Glutamatergic neuron (in vitro differentiated cells): Measurements from ENCODE around the gene P2RX2. TPM values are rescaled to one million over a fixed set of nuclear protein-coding genes. Genes with fewer than 3 reads are reported as not detected.

Experiments
- DNase-seq: peaks from one replicate; pipeline ENCODE4 v3.0.0; 2022
- H3K27ac Mint-ChIP-seq: one replicate; pipeline ENCODE4 v1.8.0; 2020; ENCODE audit warnings: mild to moderate bottlenecking, mixed read lengths, inconsistent platforms; ENCODE audit not compliant: unreplicated experiment
- H3K27me3 Mint-ChIP-seq: one replicate; pipeline ENCODE4 v1.8.0; 2020; ENCODE audit warnings: mild to moderate bottlenecking, moderate library complexity, mixed read lengths, inconsistent platforms; ENCODE audit not compliant: unreplicated experiment
- H3K36me3 Mint-ChIP-seq: one replicate; pipeline ENCODE4 v1.8.0; 2020; ENCODE audit warnings: mild to moderate bottlenecking, mixed read lengths, inconsistent platforms; ENCODE audit not compliant: unreplicated experiment
- H3K4me1 Mint-ChIP-seq: one replicate; pipeline ENCODE4 v1.8.0; 2020; ENCODE audit warnings: mild to moderate bottlenecking, low read depth, mixed read lengths, inconsistent platforms; ENCODE audit not compliant: unreplicated experiment
- H3K4me3 Mint-ChIP-seq: one replicate; pipeline ENCODE4 v1.8.0; 2020; ENCODE audit warnings: mild to moderate bottlenecking, mixed read lengths, inconsistent platforms; ENCODE audit not compliant: unreplicated experiment
- H3K9me3 Mint-ChIP-seq: one replicate; pipeline ENCODE4 v1.8.0; 2020; ENCODE audit warnings: mild to moderate bottlenecking, moderate library complexity, mixed read lengths, inconsistent platforms; ENCODE audit not compliant: unreplicated experiment
- total RNA-seq: library from RNA; stranded (reverse); fragmentation: NEBNext Ultra II Directional; extraction: Animal tissue kit (Norgen Biotek cat#: 25700); gene quantifications from one replicate; pipeline ENCODE4 v1.2.1, GENCODE V29; 2021; ENCODE audit not compliant: unreplicated experiment
- TF ChIP-seq, protein P1 (sequence below): fragments of 200-600 bp; sonication (generic); IDR thresholded peaks from one replicate; pipeline ENCODE4 v1.5.0; 2021; ENCODE audit not compliant: partially characterized antibody, unreplicated experiment

P2RX2 gene
- total RNA-seq, 1 donor from 2014 or later, result 4.1 TPM

DNA sequence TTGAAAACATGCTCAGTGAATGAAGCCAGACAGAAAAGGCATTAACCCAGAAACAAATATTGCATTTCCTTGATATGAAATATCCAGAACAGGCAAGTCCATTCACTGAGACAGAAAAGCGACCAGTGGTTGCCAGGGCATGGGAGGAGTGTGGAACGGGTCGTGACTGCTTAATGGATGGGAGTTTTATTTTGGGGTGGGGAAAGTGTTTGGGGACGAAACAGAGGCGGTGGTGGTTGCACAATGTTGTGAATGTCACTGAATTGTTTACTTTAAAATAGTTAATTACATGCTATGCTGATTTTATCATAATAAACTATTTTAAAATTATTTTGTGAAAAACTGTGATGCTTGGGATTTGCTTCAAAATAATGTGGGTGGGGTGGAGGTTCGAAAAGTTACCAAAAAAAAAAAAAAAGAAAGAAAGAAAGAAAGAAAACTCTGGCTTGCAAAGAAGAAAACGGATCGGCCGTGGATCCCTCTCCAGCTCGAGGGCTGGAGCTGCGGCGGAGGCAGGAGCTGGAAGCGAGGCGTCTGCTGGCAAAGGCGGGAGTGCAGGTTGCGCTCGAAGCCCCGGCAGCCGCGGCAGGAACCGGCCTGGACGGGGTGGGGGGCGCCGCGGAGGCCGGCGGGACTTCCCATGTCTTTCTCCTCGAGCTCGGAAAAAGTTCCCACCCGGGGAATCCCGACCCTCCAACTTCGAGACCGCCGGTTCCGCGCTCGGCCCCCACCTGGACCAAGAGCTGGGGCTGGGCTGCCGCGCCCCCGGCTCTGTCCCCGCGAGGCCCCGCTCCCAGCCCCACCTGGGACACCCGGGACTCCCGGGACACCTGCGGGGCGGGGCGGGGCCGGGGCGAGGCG lies 524 bp upstream of the P2RX2 start:
- H3K4me1 Mint-ChIP-seq, result peaks cover 13% of the 10 kb centered on the region
- H3K27me3 Mint-ChIP-seq, result peaks cover 19% of the 10 kb centered on the region
- TF ChIP-seq, protein P1, sequence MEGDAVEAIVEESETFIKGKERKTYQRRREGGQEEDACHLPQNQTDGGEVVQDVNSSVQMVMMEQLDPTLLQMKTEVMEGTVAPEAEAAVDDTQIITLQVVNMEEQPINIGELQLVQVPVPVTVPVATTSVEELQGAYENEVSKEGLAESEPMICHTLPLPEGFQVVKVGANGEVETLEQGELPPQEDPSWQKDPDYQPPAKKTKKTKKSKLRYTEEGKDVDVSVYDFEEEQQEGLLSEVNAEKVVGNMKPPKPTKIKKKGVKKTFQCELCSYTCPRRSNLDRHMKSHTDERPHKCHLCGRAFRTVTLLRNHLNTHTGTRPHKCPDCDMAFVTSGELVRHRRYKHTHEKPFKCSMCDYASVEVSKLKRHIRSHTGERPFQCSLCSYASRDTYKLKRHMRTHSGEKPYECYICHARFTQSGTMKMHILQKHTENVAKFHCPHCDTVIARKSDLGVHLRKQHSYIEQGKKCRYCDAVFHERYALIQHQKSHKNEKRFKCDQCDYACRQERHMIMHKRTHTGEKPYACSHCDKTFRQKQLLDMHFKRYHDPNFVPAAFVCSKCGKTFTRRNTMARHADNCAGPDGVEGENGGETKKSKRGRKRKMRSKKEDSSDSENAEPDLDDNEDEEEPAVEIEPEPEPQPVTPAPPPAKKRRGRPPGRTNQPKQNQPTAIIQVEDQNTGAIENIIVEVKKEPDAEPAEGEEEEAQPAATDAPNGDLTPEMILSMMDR, result no peak
- H3K4me3 Mint-ChIP-seq, result peak overlapping the region; percentile 82
- H3K9me3 Mint-ChIP-seq, result peaks cover 4% of the 10 kb centered on the region
- no peak overlapping the region for H3K27ac Mint-ChIP-seq
- H3K36me3 Mint-ChIP-seq, result no peaks in the 10 kb centered on the region
- DNase-seq, result no peak

DNA sequence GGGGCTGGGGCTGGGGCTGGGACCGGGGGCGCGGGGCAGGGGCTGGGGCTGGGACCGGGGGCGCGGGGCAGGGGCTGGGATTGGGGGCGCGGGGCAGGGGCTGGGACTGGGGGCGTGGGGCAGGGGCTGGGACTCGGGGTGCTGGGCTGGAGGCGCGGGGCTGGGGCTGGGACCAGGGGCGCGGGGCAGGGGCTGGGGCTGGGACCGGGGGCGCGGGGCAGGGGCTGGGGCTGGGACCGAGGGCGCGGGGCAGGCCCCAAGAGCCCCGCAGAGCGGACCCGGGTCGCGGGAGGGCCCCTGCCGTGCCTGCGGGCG lies 452 bp downstream of the P2RX2 start:
- H3K27ac Mint-ChIP-seq, result no peak overlapping the region
- H3K4me1 Mint-ChIP-seq, result peaks cover 16% of the 10 kb centered on the region
- no peak for DNase-seq
- H3K27me3 Mint-ChIP-seq, result peaks cover 20% of the 10 kb centered on the region
- H3K36me3 Mint-ChIP-seq, result no peaks in the 10 kb centered on the region
- H3K4me3 Mint-ChIP-seq, result no peak overlapping the region
- TF ChIP-seq, protein P1, result no peak
- peaks cover 5% of the 10 kb centered on the region for H3K9me3 Mint-ChIP-seq

- peaks cover 5% of the 10 kb centered on the region for H3K9me3 Mint-ChIP-seq
- DNase-seq, result no peak
- no peaks in the 10 kb centered on the region for H3K36me3 Mint-ChIP-seq
- peaks cover 20% of the 10 kb centered on the region for H3K27me3 Mint-ChIP-seq
- no peak overlapping the region for H3K4me3 Mint-ChIP-seq
- H3K27ac Mint-ChIP-seq, result no peak overlapping the region
- TF ChIP-seq, protein P1, result no peak
- H3K4me1 Mint-ChIP-seq, result peaks cover 16% of the 10 kb centered on the region
Measured at GRCh38 chr12:132619386-132620112, 973 bp downstream of the P2RX2 start.

- Mint-ChIP-seq H3K36me3 (no peaks in the 10 kb centered on the region), H3K4me3 (no peak overlapping the region), H3K4me1 (peaks cover 13% of the 10 kb centered on the region), H3K27ac (no peak overlapping the region), H3K9me3 (peaks cover 5% of the 10 kb centered on the region), H3K27me3 (peaks cover 19% of the 10 kb centered on the region)
- DNase-seq, result no peak
- TF ChIP-seq, protein P1, result no peak
Measured at GRCh38 chr12:132620113-132620898, 1.7 kb downstream of the P2RX2 start.
